Measurements from ENCODE around the gene LEFTY2.
A peak's percentile ranks its signal among the peaks of the same experiment; 100 is the strongest.

LEFTY2 gene

DNA sequence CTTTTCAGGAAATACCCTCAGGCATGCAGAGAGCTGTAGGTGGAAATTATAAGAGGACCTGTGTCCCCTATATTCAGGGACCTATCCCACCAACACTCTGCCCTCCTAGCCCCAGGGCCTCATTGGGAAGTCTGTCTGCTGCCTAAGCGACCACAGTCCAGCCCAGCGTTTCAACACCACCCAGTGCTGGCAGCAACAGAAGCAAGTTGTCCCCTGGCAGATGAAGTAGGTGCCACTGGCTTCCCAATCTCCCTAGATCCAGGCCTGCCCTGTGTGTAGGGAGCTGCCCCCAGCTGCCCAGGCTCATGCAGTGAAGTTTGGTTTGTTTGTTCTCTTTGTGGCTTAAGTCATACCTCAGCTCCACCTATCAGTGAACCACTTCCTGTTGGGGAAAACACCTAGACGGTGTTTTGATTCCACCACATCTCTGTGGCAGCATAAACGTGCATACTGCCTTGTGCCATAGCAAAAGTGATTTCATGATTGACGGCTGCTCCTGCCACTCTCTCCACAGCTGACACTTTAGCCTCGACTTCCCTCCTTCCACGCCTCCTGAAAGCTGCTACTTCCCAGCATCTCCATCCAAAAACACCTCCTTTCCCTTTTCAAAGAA, 44.0 kb downstream of the LEFTY2 start:
- 75% methylated on average over 7 of the region's 7 CpGs for WGBS
- Histone ChIP-seq H4K91ac (ENCODE audit: low read length) (no peak overlapping the region), H2BK12ac (ENCODE audit: low read length in 2 of 2) (no peak overlapping the region), H2AK5ac (ENCODE audit: low read length, severe bottlenecking) (no peak overlapping the region), H3K4ac (ENCODE audit: low read depth in 1 of 2, low read length in 2 of 2) (no peak overlapping the region), H3K4me2 (ENCODE audit: low read length, poor library complexity, severe bottlenecking) (no peak overlapping the region), H3K18ac (ENCODE audit: low read depth in 1 of 2, low read length in 2 of 2) (peak overlapping the region in 1 of 2 experiments; percentile 14), H3K27ac (ENCODE audit: low read length, poor library complexity, severe bottlenecking) (no peak overlapping the region), H3K36me3 (ENCODE audit: control insufficient read depth in 1 of 2, insufficient read depth in 2 of 2, low read depth in 1 of 2, low read length in 2 of 2) (no peaks in the 10 kb centered on the region), H3K4me1 (ENCODE audit: control insufficient read depth, insufficient read depth, low read depth, low read length) (peaks cover 9% of the 10 kb centered on the region), H3K23ac (ENCODE audit: low read length in 2 of 2) (no peak overlapping the region), H3K79me1 (replicated peaks; ENCODE audit: low read length, poor library complexity, severe bottlenecking) (no peaks in the 10 kb centered on the region), H2AFZ (ENCODE audit: low read depth, low read length) (no peak overlapping the region), H2BK15ac (ENCODE audit: low read depth, poor library complexity, severe bottlenecking) (peak overlapping the region; percentile 9), H4K8ac (ENCODE audit: low read length) (no peak overlapping the region), H3K4me3 (ENCODE audit: insufficient read depth in 1 of 2, low read depth in 1 of 2, low read length in 2 of 2) (no peak overlapping the region), H2BK5ac (ENCODE audit: low read depth, low read length, poor library complexity, severe bottlenecking) (no peak overlapping the region), H2BK120ac (ENCODE audit: low read depth, low read length) (no peak overlapping the region), H3K14ac (ENCODE audit: low read length in 2 of 2) (no peak overlapping the region), H3K9me3 (ENCODE audit: control insufficient read depth, low read length) (no peaks in the 10 kb centered on the region), H3K9ac (ENCODE audit: low read length) (no peak overlapping the region), H3K27me3 (ENCODE audit: control insufficient read depth in 1 of 2, insufficient read depth in 1 of 2, low read length in 2 of 2) (no peaks in the 10 kb centered on the region)
- peak; percentile 22 for DNase-seq

- Histone ChIP-seq H3K14ac (ENCODE audit: low read length in 2 of 2) (no peak overlapping the region), H3K18ac (ENCODE audit: low read depth in 1 of 2, low read length in 2 of 2) (no peak overlapping the region), H3K4me1 (ENCODE audit: control insufficient read depth, insufficient read depth, low read depth, low read length) (peaks cover 9% of the 10 kb centered on the region), H4K8ac (ENCODE audit: low read length) (no peak overlapping the region), H3K23ac (ENCODE audit: low read length in 2 of 2) (no peak overlapping the region), H2BK15ac (ENCODE audit: low read depth, poor library complexity, severe bottlenecking) (no peak overlapping the region), H2BK120ac (ENCODE audit: low read depth, low read length) (no peak overlapping the region), H2BK5ac (ENCODE audit: low read depth, low read length, poor library complexity, severe bottlenecking) (no peak overlapping the region), H2BK12ac (ENCODE audit: low read length in 2 of 2) (no peak overlapping the region), H3K4ac (ENCODE audit: low read depth in 1 of 2, low read length in 2 of 2) (no peak overlapping the region), H3K9me3 (ENCODE audit: control insufficient read depth, low read length) (no peaks in the 10 kb centered on the region), H3K4me2 (ENCODE audit: low read length, poor library complexity, severe bottlenecking) (no peak overlapping the region), H2AFZ (ENCODE audit: low read depth, low read length) (no peak overlapping the region), H2AK5ac (ENCODE audit: low read length, severe bottlenecking) (no peak overlapping the region), H4K91ac (ENCODE audit: low read length) (no peak overlapping the region), H3K4me3 (ENCODE audit: insufficient read depth in 1 of 2, low read depth in 1 of 2, low read length in 2 of 2) (no peak overlapping the region), H3K27me3 (ENCODE audit: control insufficient read depth in 1 of 2, insufficient read depth in 1 of 2, low read length in 2 of 2) (no peaks in the 10 kb centered on the region), H3K27ac (ENCODE audit: low read length, poor library complexity, severe bottlenecking) (no peak overlapping the region), H3K79me1 (replicated peaks; ENCODE audit: low read length, poor library complexity, severe bottlenecking) (no peaks in the 10 kb centered on the region), H3K9ac (ENCODE audit: low read length) (no peak overlapping the region), H3K36me3 (ENCODE audit: control insufficient read depth in 1 of 2, insufficient read depth in 2 of 2, low read depth in 1 of 2, low read length in 2 of 2) (no peaks in the 10 kb centered on the region)
- 95% methylated on average over 4 of the region's 5 CpGs for WGBS
- DNase-seq = no peak
Measured at GRCh38 chr1:225896494-225896893, 44.5 kb downstream of the LEFTY2 start.

GRCh38 chr1:225892307-225892706, 48.7 kb downstream of the LEFTY2 start:
- Histone ChIP-seq H3K23ac (ENCODE audit: low read length in 2 of 2) (no peak overlapping the region), H3K36me3 (ENCODE audit: control insufficient read depth in 1 of 2, insufficient read depth in 2 of 2, low read depth in 1 of 2, low read length in 2 of 2) (no peaks in the 10 kb centered on the region), H4K91ac (ENCODE audit: low read length) (no peak overlapping the region), H4K8ac (ENCODE audit: low read length) (no peak overlapping the region), H2BK120ac (ENCODE audit: low read depth, low read length) (no peak overlapping the region), H3K4me1 (ENCODE audit: control insufficient read depth, insufficient read depth, low read depth, low read length) (peaks cover 5% of the 10 kb centered on the region), H3K9me3 (ENCODE audit: control insufficient read depth, low read length) (no peaks in the 10 kb centered on the region), H3K14ac (ENCODE audit: low read length in 2 of 2) (no peak overlapping the region), H3K4me2 (ENCODE audit: low read length, poor library complexity, severe bottlenecking) (no peak overlapping the region), H3K18ac (ENCODE audit: low read depth in 1 of 2, low read length in 2 of 2) (no peak overlapping the region), H2BK15ac (ENCODE audit: low read depth, poor library complexity, severe bottlenecking) (no peak overlapping the region), H3K9ac (ENCODE audit: low read length) (no peak overlapping the region), H2AFZ (ENCODE audit: low read depth, low read length) (no peak overlapping the region), H3K27me3 (ENCODE audit: control insufficient read depth in 1 of 2, insufficient read depth in 1 of 2, low read length in 2 of 2) (no peaks in the 10 kb centered on the region), H3K4ac (ENCODE audit: low read depth in 1 of 2, low read length in 2 of 2) (no peak overlapping the region), H2BK12ac (ENCODE audit: low read length in 2 of 2) (no peak overlapping the region), H2AK5ac (ENCODE audit: low read length, severe bottlenecking) (no peak overlapping the region), H2BK5ac (ENCODE audit: low read depth, low read length, poor library complexity, severe bottlenecking) (no peak overlapping the region), H3K79me1 (replicated peaks; ENCODE audit: low read length, poor library complexity, severe bottlenecking) (no peaks in the 10 kb centered on the region), H3K27ac (ENCODE audit: low read length, poor library complexity, severe bottlenecking) (no peak overlapping the region), H3K4me3 (ENCODE audit: insufficient read depth in 1 of 2, low read depth in 1 of 2, low read length in 2 of 2) (no peak overlapping the region)
- no peak for DNase-seq
- WGBS = 95% methylated on average over 5 of the region's 6 CpGs

DNA sequence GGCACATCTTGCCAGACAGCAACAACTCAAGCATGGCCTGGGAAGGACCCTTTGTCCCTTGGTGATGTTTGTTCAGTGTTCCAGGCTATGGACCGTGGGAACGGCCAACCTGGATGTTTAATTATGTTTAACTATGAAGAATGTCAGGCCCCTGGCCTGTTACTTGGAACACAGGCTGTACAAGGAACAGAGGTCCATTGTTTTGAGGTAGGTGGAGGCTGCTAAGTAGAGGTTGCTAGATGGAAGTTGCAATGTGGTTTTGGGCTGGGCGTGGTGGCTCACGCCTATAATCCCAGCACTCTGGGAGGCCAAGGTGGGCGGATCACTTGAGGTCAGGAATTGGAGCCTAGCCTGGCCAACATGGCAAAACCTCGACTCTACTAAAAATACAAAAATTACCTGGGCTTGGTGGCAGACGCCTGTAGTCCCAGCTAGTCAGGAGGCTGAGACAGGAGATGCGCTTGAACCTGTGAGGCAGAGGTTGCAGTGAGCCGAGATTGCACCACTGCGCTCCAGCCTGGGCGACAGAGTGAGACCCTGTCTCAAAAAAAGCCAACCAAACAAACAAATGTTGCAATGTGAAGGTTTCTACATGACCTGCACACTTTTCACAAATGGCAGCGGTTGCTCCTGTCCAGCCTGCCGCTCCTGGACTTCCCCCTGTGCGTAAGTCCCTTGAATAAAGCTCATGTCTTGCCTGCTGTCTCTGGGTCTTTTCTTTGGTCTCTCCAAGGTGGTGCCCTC, 49.6 kb downstream of the LEFTY2 start:
- H3K36me3 ChIP-seq (ENCODE audit: control insufficient read depth in 1 of 2, insufficient read depth in 2 of 2, low read depth in 1 of 2, low read length in 2 of 2) = no peaks in the 10 kb centered on the region
- no peak overlapping the region for H3K27ac ChIP-seq (ENCODE audit: low read length, poor library complexity, severe bottlenecking)
- no peak overlapping the region for H2AK5ac ChIP-seq (ENCODE audit: low read length, severe bottlenecking)
- no peaks in the 10 kb centered on the region for H3K27me3 ChIP-seq (ENCODE audit: control insufficient read depth in 1 of 2, insufficient read depth in 1 of 2, low read length in 2 of 2)
- H3K4me3 ChIP-seq (ENCODE audit: insufficient read depth in 1 of 2, low read depth in 1 of 2, low read length in 2 of 2) = no peak overlapping the region
- H3K4me2 ChIP-seq (ENCODE audit: low read length, poor library complexity, severe bottlenecking) = no peak overlapping the region
- H4K91ac ChIP-seq (ENCODE audit: low read length) = no peak overlapping the region
- H3K14ac ChIP-seq (ENCODE audit: low read length in 2 of 2) = no peak overlapping the region
- no peaks in the 10 kb centered on the region for H3K4me1 ChIP-seq (ENCODE audit: control insufficient read depth, insufficient read depth, low read depth, low read length)
- 94% methylated on average over 14 of the region's 14 CpGs for WGBS
- H4K8ac ChIP-seq (ENCODE audit: low read length) = peak overlapping the region; percentile 60
- DNase-seq = no peak
- H2BK12ac ChIP-seq (ENCODE audit: low read length in 2 of 2) = no peak overlapping the region
- no peaks in the 10 kb centered on the region for H3K9me3 ChIP-seq (ENCODE audit: control insufficient read depth, low read length)
- H3K23ac ChIP-seq (ENCODE audit: low read length in 2 of 2) = no peak overlapping the region
- no peak overlapping the region for H2AFZ ChIP-seq (ENCODE audit: low read depth, low read length)
- H2BK5ac ChIP-seq (ENCODE audit: low read depth, low read length, poor library complexity, severe bottlenecking) = no peak overlapping the region
- no peak overlapping the region for H3K18ac ChIP-seq (ENCODE audit: low read depth in 1 of 2, low read length in 2 of 2)
- H3K4ac ChIP-seq (ENCODE audit: low read depth in 1 of 2, low read length in 2 of 2) = no peak overlapping the region
- H3K79me1 ChIP-seq (replicated peaks; ENCODE audit: low read length, poor library complexity, severe bottlenecking) = no peaks in the 10 kb centered on the region
- no peak overlapping the region for H2BK120ac ChIP-seq (ENCODE audit: low read depth, low read length)
- H3K9ac ChIP-seq (ENCODE audit: low read length) = no peak overlapping the region
- no peak overlapping the region for H2BK15ac ChIP-seq (ENCODE audit: low read depth, poor library complexity, severe bottlenecking)

Data from mesenchymal stem cell (in vitro differentiated cells and primary cell).